Measurements from ENCODE around the gene PLA2G4B. TPM values are rescaled to one million over a fixed set of nuclear protein-coding genes. Genes with fewer than 3 reads are reported as not detected.

The PLA2G4B gene
- total RNA-seq, 1 donor from 2014 or later: 8.2 TPM

GRCh38 chr15:41801850-41802455 lies 36.7 kb upstream of the PLA2G4B start:
- intact Hi-C loops (cut with micrococcal nuclease): no loop called here
- Mint-ChIP-seq H3K4me3 (no peak overlapping the region), H3K27me3 (no peaks in the 10 kb centered on the region), H3K9me3 (no peaks in the 10 kb centered on the region), H3K4me1 (peaks cover 25% of the 10 kb centered on the region), H3K27ac (no peak overlapping the region), H3K36me3 (ENCODE audit: low read depth) (peaks cover 39% of the 10 kb centered on the region)
- TF ChIP-seq, protein P1, sequence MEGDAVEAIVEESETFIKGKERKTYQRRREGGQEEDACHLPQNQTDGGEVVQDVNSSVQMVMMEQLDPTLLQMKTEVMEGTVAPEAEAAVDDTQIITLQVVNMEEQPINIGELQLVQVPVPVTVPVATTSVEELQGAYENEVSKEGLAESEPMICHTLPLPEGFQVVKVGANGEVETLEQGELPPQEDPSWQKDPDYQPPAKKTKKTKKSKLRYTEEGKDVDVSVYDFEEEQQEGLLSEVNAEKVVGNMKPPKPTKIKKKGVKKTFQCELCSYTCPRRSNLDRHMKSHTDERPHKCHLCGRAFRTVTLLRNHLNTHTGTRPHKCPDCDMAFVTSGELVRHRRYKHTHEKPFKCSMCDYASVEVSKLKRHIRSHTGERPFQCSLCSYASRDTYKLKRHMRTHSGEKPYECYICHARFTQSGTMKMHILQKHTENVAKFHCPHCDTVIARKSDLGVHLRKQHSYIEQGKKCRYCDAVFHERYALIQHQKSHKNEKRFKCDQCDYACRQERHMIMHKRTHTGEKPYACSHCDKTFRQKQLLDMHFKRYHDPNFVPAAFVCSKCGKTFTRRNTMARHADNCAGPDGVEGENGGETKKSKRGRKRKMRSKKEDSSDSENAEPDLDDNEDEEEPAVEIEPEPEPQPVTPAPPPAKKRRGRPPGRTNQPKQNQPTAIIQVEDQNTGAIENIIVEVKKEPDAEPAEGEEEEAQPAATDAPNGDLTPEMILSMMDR (IDR thresholded peaks at IDR 0.05): no peak
- ChIA-PET CTCF (interaction anchor here (4.7 kb wide), 1 partner anchor 28 kb away, joined by 18 read pairs; the partner anchor contains the start of gene MAPKBP1), POLR2A (no interaction called here)
- ATAC-seq (ENCODE audit: low read depth): no peak
- DNase-seq: no peak

GRCh38 chr15:41804361-41804760 lies 34.3 kb upstream of the PLA2G4B start:
- H3K9me3 Mint-ChIP-seq: no peaks in the 10 kb centered on the region
- POLR2A ChIA-PET: no interaction called here
- H3K27me3 Mint-ChIP-seq: no peaks in the 10 kb centered on the region
- ATAC-seq (ENCODE audit: low read depth) (no peak), DNase-seq (no peak)
- peaks cover 8% of the 10 kb centered on the region for H3K4me1 Mint-ChIP-seq
- TF ChIP-seq, protein P1 (IDR thresholded peaks at IDR 0.05): no peak
- peaks cover 32% of the 10 kb centered on the region for H3K36me3 Mint-ChIP-seq (ENCODE audit: low read depth)
- no peak overlapping the region for H3K4me3 Mint-ChIP-seq
- H3K27ac Mint-ChIP-seq: no peak overlapping the region
- intact Hi-C loops (cut with micrococcal nuclease): no loop called here
- CTCF ChIA-PET: interaction anchor here (1.2 kb wide), 1 partner anchor 31 kb away, joined by 6 read pairs; the partner anchor contains the start of gene MAPKBP1

- ATAC-seq (ENCODE audit: low read depth) (no peak), DNase-seq (no peak)
- ChIA-PET POLR2A (no interaction called here), CTCF (interaction anchor here (1.2 kb wide), 1 partner anchor 31 kb away, joined by 6 read pairs; the partner anchor contains the start of gene MAPKBP1)
- intact Hi-C loops (cut with micrococcal nuclease): no loop called here
- Mint-ChIP-seq H3K4me1 (peaks cover 5% of the 10 kb centered on the region), H3K27ac (no peak overlapping the region), H3K27me3 (no peaks in the 10 kb centered on the region), H3K9me3 (no peaks in the 10 kb centered on the region), H3K36me3 (ENCODE audit: low read depth) (peaks cover 25% of the 10 kb centered on the region), H3K4me3 (no peak overlapping the region)
- TF ChIP-seq, protein P1 (IDR thresholded peaks at IDR 0.05): no peak
Measured at GRCh38 chr15:41804916-41805666, 33.6 kb upstream of the PLA2G4B start.

- H3K9me3 Mint-ChIP-seq: no peaks in the 10 kb centered on the region
- no peak overlapping the region for H3K4me3 Mint-ChIP-seq
- peaks cover 20% of the 10 kb centered on the region for H3K36me3 Mint-ChIP-seq (ENCODE audit: low read depth)
- H3K27me3 Mint-ChIP-seq: no peaks in the 10 kb centered on the region
- ATAC-seq (ENCODE audit: low read depth): no peak
- H3K4me1 Mint-ChIP-seq: peaks cover 6% of the 10 kb centered on the region
- intact Hi-C loops (cut with micrococcal nuclease): no loop called here
- TF ChIP-seq, protein P1 (IDR thresholded peaks at IDR 0.05): no peak
- ChIA-PET CTCF (interaction anchor here (1.2 to 2.5 kb wide), 2 partner anchors 32 to 33 kb away, joined by 6 to 17 read pairs; partner anchors contain the start of gene MAPKBP1), POLR2A (no interaction called here)
- no peak for DNase-seq
- no peak overlapping the region for H3K27ac Mint-ChIP-seq
Measured at GRCh38 chr15:41805711-41806110, 32.9 kb upstream of the PLA2G4B start.
